Retinal pigment epithelial cell (primary cell): ENCODE data around the gene DUSP10.

Source experiments
- DNase-seq: peaks from one replicate; pipeline ENCODE4 v3.0.0-alpha.2; 2010; ENCODE audit warnings: low read depth
- H3K4me3 ChIP-seq: 2 replicates; pipeline ENCODE4 v1.5.1; 2011; ENCODE audit warnings: mild to moderate bottlenecking, low read length, control low read depth, moderate library complexity
- CTCF ChIP-seq: conservative IDR thresholded peaks from 2 replicates; pipeline ENCODE4 v1.5.1; 2011; ENCODE audit warnings: low read depth, low read length, control low read depth, inconsistent platforms

Gene DUSP10

DNA sequence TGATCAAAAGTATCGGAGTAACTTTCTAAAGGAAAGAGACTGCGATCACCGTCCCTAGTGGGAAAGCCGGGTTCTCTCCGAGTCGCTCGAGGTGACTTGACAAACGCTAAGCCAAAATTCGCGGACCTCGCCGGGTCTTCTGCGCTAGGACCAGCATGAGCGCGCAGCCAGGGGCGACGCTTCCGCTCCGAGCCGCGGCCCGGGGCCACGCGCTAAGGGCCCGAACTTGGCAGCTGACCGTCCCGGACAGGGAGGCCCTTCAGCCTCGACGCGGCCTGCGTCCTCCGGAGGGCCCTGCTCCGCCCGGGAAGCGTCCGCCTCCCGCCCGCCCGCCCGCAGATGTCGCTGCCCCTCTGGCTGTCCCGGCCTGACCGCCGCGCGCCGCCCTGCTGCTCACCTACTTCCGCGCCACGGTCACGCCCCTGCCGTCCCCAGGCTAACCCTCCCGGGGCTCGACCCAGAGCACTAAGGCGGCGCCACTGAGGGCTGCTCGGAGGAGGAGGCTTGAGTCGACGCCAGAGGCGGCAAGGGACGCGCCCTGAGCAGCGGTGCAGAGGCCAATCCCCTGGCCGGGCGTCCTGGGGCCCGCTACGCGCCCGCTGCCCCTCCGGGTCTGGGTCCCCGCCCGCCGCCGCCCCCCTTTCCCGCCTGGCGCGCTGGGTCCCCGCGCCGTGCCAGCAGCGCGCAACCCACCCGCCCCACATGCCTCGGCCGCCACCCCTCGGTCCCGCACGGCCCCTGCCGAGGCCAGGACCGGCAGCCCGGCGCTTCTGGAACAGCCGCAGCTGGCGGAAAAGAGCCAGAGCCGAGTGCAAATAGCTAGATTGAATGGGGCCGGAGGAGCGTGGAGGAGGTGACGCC lies 896 bp upstream of the DUSP10 start:
- H3K4me3 ChIP-seq, result peak overlapping the region; percentile 62
- no peak for DNase-seq
- no peak for TF ChIP-seq CTCF

- TF ChIP-seq CTCF, result no peak
- no peak for DNase-seq
- H3K4me3 ChIP-seq, result peak overlapping the region; percentile 97
These were observed 741 bp downstream of the DUSP10 start for GRCh38 chr1:221740993-221741702.

DNA sequence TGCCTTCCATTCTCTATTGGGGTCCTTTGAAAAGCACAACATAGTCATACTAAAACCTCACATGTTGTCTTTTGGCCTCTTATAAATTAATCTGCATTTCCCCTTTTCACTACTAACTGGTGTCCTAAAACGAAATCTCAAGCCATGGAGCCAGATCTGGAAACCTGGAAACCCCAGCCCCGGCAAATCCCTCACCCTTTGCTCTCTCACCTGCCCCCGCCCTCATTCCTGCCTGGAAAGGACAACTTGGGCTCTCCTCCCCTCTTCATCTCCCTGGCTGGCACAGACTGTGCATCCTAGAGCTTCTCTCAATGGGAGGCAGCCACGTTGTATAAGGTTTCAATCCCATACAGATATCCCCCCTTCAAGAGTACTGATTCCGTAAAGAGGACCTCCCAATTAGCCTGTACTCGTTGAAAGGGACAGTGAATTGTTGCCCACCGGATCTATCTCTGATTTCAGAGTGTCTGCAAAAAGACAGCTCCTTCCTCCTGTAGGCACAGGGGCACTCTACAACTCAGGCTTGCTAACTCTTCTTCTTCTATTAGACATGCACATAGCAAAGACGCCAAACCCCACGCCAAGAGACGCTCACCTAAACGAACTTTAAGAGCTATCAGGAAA lies 1.4 kb downstream of the DUSP10 start:
- no peak for DNase-seq
- TF ChIP-seq CTCF, result no peak
- H3K4me3 ChIP-seq, result peak overlapping the region; percentile 97

- peak overlapping the region; percentile 97 for H3K4me3 ChIP-seq
- no peak for DNase-seq
- no peak for TF ChIP-seq CTCF
These were observed 2.2 kb downstream of the DUSP10 start for GRCh38 chr1:221739677-221740025.

GRCh38 chr1:221739018-221739676 lies 2.7 kb downstream of the DUSP10 start:
- H3K4me3 ChIP-seq, result no peak overlapping the region
- no peak for TF ChIP-seq CTCF
- no peak for DNase-seq

DNA sequence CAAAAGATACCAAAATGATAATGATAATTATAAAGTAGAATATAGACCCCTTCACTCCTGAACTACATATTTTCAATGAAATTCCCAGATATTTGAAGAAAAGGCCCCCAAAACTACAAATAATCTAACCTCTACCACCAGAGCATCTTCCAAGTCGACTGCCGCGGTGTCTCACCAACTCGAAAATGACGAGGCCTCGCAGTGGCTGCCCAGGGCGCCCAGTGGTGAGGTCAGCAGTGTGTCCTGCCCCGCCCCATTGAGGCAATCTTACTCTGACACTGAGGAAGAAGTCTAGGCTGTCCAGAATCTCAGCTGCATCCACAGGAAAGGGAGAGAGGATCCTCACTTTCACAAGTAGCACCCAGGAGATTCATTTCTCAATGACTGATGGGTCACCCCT lies 5.2 kb downstream of the DUSP10 start:
- no peak overlapping the region for H3K4me3 ChIP-seq
- TF ChIP-seq CTCF, result no peak
- DNase-seq, result no peak
